HTERT RPE-1 (cell line): ENCODE data around the gene GLE1.

Source experiments
- in situ Hi-C: fragments of 300-500 bp; cut with MboI; formaldehyde crosslinking; loops from 4 replicates; pipeline ENCODE4 v1.14.3; 2020; ENCODE audit warnings: low sequenced_read_pairs

GLE1 gene

DNA sequence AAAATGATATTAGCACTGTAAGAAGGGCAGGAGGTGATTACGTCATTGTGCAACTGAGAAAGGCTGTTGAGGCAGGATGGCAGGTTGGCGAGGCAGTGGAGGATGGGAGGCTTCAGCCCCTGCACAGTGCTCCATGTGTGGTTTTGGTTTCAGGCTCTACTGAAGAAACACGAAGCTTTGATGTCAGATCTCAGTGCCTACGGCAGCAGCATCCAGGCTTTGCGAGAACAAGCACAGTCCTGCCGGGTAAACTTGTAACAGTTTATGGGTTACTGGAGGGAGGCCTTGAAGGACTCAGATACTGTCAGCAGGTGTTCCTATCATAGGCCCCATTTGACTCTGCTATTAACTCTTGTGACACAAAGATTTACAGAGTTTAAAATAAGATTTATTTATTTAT, 82.9 kb downstream of the GLE1 start:
- in situ Hi-C loops, result no loop called here

DNA sequence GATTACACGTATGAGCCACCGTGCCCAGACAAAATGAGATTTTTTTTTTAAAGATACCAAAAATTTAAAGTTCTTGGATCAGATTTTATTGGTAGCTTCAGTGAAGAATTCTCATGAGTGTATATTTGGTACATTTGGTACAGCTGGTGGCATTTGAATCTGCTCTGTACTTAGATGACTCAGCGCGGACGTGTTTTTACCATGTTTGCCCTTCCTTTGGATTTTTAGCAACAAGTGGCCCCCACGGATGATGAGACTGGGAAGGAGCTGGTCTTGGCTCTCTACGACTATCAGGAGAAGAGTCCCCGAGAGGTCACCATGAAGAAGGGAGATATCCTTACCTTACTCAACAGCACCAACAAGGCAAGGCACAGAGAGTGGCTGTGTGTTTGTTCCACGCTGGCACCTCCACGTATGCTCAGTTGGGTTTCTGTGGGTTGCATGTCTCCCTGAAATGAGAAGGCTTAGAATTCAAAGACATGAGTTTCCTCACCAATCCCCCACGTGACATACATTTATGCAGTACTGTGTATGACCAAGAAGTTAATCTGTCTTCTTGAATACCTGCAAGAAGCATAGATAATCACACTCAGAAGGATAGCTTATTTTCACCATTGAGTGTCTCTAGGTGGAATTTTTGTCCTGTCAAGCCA, 84.2 kb downstream of the GLE1 start:
- in situ Hi-C loops, result no loop called here
